Measurements from ENCODE around the gene RPL39. TPM values are rescaled to one million over a fixed set of nuclear protein-coding genes. Genes with fewer than 3 reads are reported as not detected.
"Not testable (repeated sequence)": the region's sequence is repeated elsewhere in the genome, so short reads cannot be mapped to it uniquely, and the experiment has no call there.

The RPL39 gene
- total RNA-seq, 1 donor from 2014 or later: 7,744 TPM

DNA sequence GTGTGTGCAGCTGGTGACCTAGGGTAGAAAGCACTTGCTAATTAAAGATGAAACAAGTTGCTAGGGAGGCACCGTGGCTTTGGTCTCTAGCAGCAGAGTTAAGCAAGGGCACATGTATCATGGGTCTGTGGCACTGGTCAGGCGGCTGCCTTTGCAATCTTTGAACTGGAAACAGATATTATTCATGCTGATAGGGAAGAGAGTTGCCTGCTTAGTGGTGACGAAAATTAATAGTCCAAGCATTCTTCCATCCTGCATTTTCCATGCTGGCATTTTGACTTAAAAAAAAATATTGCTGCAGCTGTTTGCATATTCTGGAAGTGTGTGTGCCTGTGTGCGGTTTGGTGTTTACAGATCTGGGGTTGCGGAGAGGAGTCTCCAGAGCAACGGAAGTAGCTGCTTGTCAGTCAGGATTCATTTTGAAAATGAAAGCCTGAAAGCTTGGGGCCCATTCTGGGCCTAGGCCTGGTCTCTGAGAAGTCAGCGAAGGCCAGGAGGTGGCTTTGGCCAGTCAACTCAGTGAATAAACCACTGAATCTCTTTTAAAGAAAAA lies 35.4 kb downstream of the RPL39 start:
- TF ChIP-seq, protein P1, sequence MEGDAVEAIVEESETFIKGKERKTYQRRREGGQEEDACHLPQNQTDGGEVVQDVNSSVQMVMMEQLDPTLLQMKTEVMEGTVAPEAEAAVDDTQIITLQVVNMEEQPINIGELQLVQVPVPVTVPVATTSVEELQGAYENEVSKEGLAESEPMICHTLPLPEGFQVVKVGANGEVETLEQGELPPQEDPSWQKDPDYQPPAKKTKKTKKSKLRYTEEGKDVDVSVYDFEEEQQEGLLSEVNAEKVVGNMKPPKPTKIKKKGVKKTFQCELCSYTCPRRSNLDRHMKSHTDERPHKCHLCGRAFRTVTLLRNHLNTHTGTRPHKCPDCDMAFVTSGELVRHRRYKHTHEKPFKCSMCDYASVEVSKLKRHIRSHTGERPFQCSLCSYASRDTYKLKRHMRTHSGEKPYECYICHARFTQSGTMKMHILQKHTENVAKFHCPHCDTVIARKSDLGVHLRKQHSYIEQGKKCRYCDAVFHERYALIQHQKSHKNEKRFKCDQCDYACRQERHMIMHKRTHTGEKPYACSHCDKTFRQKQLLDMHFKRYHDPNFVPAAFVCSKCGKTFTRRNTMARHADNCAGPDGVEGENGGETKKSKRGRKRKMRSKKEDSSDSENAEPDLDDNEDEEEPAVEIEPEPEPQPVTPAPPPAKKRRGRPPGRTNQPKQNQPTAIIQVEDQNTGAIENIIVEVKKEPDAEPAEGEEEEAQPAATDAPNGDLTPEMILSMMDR (conservative IDR thresholded peaks at IDR 0.05; ENCODE audit: low read depth, low read length): no peak
- no peak for DNase-seq (ENCODE audit: low read depth)
- no peak overlapping the region for H3K4me3 ChIP-seq (ENCODE audit: low read depth, low read length)

DNA sequence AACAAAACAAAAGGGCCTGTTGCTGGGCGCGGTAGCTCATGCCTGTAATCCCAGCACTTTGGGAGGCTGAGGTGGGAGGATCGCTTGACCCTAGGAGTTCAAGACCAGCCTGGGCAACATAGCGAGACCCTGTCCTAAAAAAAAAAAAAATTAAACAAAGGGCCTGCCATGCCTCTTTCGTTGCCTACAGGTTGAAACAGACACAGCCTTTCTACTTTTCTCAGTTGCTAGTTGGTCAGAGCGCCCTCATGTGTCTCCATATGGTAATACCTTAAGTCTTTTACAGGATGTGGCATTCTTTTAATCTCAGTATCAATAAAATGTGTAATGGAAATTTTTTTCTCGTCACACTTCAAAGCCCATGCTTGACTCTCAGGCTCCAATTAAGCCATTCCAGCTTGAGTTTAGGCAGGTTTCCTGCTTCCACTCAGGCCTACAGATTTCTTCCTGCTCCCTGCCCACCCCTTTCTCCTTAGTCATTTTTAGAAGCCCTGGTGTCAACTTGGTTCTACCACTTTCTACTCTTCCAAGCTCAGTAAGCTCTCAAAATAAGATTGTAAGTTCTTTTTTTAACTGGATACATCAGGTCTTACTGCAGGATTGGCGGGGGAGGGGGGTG lies 37.7 kb downstream of the RPL39 start:
- H3K4me3 ChIP-seq (ENCODE audit: low read depth, low read length): no peak overlapping the region
- TF ChIP-seq, protein P1 (conservative IDR thresholded peaks at IDR 0.05; ENCODE audit: low read depth, low read length): peak; percentile 57
- no peak for DNase-seq (ENCODE audit: low read depth)

DNA sequence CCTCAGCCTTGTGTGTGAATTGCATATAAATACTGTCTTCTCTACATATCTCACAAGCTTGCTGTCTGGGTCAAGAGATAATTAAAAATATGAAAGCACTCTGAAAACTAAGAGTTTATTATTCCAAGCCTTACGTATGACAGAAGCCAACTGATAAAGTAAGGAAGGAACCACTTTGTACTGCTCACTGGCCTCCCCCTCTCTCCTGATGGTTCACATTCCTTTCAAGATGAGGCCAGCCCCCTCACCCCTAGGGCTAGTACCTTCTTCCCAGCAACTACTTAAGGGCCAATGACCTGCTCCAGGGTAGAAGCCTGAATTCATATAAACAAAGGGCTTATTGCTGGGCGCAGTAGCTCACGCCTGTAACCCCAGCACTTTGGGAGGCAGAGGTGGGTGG lies 38.4 kb downstream of the RPL39 start:
- no peak overlapping the region for H3K4me3 ChIP-seq (ENCODE audit: low read depth, low read length)
- TF ChIP-seq, protein P1 (conservative IDR thresholded peaks at IDR 0.05; ENCODE audit: low read depth, low read length): no peak
- DNase-seq (ENCODE audit: low read depth): no peak

DNA sequence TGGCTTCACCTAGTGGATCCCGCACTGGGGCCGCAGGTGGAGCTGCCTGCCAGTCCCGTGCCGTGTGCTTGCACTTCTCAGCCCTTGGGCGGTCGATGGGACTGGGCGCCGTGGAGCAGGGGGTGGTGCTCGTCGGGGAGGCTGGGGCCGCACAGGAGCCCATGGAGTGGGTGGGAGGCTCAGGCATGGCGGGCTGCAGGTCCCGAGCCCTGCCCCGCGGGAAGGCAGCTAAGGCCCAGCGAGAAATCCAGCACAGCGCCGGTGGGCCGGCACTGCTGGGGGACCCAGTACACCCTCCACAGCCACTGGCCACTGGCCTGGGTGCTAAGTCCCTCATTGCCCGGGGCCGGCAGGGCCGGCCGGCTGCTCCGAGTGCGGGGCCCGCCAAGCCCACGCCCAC lies 40.7 kb downstream of the RPL39 start:
- not testable (repeated sequence) for H3K4me3 ChIP-seq (ENCODE audit: low read depth, low read length); DNase-seq (ENCODE audit: low read depth)

DNA sequence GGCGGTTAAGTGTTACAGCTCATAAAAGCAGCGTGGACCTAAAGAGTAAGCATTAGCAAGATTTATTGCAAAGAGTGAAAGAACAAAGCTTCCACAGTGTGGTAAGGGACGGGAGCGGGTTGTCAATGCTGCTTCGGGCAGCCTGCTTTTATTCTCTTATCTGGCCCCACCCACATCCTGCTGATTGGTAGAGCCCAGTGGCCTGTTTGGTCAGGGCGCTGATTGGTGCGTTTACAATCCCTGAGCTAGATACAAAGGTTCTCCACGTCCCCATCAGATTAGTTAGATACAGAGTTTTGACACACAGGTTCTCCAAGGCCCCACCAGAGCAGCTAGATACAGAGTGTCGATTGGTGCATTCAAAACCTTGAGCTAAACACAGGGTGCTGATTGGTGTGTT lies 41.3 kb downstream of the RPL39 start:
- H3K4me3 ChIP-seq (ENCODE audit: low read depth, low read length); DNase-seq (ENCODE audit: low read depth): not testable (repeated sequence)

DNA sequence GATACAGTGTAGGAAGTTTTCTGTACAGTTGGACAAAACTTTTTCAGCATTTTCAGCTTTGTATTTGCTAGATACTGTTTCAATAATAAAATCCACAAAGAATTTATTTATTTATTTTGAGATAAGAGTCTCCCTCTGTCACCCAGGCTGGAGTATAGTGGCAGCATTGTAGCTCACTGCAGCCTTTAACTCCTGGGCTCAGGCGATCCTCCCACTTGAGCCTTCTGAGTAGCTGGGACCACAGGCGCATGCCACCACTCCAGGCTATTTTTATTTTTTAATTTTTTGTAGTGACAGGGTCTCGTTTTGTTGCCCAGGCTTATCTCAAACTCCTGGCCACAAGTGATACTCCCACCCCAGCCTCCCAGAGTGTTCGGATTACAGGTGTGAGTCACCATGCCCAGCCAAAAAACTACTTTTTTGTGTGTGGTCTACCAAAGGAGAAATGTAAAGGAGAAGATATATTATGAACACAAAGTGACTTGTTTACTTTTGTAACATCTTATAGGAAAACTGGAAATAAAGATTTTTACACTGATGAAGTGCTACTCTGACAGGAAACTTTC lies 46.1 kb downstream of the RPL39 start:
- TF ChIP-seq, protein P1 (conservative IDR thresholded peaks at IDR 0.05; ENCODE audit: low read depth, low read length): no peak
- H3K4me3 ChIP-seq (ENCODE audit: low read depth, low read length): no peak overlapping the region
- DNase-seq (ENCODE audit: low read depth): no peak

DNA sequence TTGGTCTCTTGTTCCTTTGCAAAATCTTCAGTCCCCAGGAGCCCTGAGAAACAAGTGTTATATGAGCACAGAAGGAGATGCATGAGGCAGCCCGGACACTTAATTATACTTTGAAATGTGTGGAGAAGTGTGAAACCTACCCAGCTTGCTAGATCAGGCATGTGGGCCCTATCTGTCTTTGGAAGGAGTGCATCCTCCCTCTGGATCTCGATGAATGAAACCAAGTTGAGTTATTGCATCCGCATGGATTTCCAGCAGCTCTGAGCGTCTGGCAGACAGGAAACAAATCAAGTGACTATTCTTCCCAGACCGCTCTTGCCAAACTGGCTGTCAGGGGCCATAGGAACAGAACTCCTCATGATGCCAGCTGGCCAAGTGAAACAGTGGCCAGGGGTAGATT lies 52.7 kb downstream of the RPL39 start:
- DNase-seq (ENCODE audit: low read depth): no peak
- TF ChIP-seq, protein P1 (conservative IDR thresholded peaks at IDR 0.05; ENCODE audit: low read depth, low read length): no peak
- no peak overlapping the region for H3K4me3 ChIP-seq (ENCODE audit: low read depth, low read length)

Other genes starting within 250 kb of the RPL39 start
- 12.2 and 28.4 TPM in 2 replicates for gene STEEP1, start 226.2 kb downstream of the RPL39 start, total RNA-seq
- gene UBE2A, start 217.1 kb downstream of the RPL39 start, total RNA-seq: 28.1 and 40.2 TPM in 2 replicates
- gene NKRF, start 185.2 kb downstream of the RPL39 start, total RNA-seq: 5.8 and 7.1 TPM in 2 replicates
- gene SEPTIN6, start 98.5 kb downstream of the RPL39 start, total RNA-seq: 27.6 and 28.4 TPM in 2 replicates
- gene SOWAHD, start 33.0 kb downstream of the RPL39 start, total RNA-seq: not detected in 2 replicates
- 4.6 and 4.8 TPM in 2 replicates for gene UPF3B, start 61.3 kb upstream of the RPL39 start, total RNA-seq
- 7.5 and 15.6 TPM in 2 replicates for gene RNF113A, start 80.1 kb upstream of the RPL39 start, total RNA-seq
- 57.0 and 110 TPM in 2 replicates for gene NDUFA1, start 80.2 kb upstream of the RPL39 start, total RNA-seq
- not detected in 2 replicates for gene AKAP14, start 104.3 kb upstream of the RPL39 start, total RNA-seq
- gene NKAP, start 152.1 kb upstream of the RPL39 start, total RNA-seq: 3.2 and 5.0 TPM in 2 replicates